ENCODE data around the gene HCRTR1.

HCRTR1 gene

DNA sequence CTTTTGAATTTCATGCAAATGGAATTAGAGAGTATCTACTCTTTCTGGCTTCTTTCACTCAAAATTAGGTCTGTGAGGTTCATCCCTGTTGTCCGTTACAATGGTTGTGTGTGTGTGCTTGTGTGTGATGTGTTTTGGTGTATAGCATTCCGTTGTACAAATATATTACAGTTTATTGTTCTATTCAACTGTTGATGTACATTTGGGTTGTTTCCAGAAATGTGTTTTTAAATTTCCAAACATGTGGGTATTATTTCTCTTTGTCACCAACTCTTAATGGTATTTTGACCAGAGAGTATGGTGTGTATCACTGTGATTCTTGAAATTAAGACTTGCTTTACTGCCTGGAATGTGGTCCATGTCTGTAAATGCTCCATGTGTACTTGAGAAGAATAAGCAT lies 16.8 kb upstream of the HCRTR1 start:
- no peak for DNase-seq

DNA sequence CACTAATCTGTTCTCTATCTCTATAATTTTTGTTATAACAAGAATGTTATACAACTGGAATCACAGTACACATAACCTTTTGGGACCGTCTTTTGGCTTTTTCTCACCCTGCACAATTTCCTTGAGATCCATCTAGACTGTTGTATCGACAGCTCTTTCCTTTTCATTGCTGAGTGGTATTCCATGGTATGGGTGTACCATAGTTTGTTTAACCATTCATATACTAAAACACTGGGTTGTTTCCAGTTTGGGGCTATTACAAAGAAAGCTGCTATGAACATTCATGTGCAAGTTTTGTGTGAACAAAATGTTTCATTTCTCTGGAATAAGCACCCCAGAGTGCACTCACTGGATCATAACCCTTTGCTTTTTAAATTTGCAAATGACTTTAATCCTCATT lies 15.4 kb upstream of the HCRTR1 start:
- no peak for DNase-seq

DNA sequence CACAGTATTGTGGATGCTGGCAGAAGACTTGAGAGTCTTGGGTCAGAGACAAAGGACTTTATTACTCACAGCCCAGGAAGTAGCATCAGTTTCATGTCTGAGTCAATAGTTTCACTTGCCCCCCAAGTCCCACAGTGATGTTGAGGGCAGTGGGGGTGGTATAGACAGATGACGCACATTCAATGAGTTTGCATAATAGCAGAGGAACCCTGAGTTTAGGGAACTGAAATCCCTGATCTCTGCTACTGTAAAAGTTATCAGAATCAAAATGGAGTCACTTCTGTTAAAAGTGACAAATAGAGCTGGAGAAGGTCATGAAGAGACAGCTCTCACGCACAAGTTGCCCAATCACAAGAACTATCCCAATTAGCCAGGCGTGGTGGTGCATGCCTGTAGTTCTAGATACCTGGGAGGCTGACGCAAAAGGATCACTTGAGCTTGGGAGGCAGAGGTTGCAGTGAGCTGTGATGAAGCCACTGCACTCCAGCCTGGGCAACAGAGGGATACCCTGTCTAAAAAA lies 11.5 kb upstream of the HCRTR1 start:
- DNase-seq: no peak

DNA sequence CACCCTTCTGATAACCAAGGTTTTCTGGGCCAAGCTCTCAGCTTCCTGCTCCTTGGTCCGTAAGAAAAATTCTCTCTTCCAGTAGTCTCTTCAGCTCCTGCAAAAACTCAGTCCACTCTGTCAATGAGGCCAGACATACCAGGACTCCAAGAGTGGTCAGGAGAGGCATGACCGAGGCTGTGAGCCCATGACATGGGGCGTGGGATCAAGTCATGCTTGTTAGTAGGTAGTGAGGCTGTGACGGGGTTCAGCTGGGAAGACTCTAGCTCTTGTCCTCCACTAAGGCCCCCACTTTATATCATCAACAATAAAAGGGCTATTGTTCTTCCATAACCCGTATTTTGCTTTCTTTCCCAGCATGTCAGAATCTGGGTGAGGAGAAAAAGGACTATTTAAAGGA lies 10.1 kb upstream of the HCRTR1 start:
- no peak for DNase-seq

DNA sequence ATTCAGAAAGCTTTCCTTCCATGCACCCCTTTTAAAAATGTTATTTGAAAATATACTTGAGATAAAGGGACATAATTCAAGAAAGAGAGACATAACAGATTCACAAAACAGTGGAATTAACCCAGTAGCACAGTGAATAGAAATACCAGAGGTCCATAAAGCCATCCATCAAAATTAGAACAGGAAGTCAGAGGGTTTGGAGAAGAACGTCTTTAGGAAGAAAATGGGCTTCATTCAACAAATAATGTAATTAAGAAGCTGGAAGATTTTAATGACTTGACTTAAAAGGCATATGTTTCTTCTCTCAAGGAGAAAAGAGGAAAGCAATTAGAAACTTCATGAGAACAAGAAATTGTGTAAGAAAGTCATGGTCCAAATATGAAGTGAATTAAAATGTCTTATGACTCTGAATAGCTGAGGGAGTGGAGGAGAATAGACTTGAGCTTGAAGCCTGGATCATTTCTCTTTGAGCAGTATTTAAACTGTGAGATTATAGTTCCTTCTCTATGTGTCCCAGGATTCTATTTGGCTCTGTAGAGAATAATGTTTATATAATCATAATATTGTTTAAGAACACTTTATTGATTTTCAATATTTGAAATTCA lies 7.9 kb upstream of the HCRTR1 start:
- DNase-seq: no peak

DNA sequence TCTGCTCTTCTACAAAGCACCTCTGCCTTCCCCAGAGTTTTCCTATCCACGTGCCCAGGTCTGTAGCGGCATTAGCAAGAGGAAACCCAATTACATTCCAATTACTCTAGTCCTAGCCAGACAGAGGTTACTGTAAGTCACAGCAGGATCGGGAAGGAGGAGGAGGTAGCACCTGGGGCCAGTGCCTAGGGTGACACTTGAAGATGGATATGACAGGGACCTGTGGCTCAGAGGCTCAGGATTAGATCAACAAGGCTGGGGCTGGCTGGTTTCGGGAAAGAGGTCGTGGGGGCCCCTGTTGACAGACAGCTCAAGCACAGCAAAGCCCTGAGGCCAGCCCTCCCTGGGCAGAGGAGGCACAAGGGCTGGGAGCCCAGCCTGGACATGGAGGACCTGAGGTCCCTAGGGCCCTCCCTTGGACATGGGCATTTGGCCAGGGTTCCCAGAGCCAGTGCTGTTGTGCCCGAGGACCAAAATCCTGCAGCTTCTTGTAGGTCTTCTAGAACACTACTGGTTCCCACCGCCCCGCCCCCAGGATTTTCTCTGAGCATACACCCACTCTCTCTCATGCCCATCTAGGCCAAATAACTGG lies 3.0 kb upstream of the HCRTR1 start:
- DNase-seq: no peak

DNA sequence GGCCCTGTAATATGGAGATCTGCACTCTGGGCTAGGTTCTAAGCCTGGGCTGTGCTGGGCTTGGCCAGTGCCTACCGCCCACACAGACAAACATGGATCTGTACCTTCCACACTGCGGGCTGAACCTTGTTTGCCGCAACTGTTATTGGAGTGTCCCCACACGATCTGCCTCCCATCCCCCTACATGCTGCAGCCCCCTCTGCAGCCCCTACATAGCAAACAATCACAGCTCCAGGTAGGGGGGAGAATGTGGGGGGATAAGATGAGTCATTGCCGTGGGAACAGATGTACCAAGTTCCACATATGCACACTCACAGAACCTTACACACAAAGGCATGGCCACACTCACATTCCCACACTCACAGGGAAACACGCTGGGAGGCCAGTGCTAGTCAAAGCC lies 2.1 kb upstream of the HCRTR1 start:
- DNase-seq: no peak

DNA sequence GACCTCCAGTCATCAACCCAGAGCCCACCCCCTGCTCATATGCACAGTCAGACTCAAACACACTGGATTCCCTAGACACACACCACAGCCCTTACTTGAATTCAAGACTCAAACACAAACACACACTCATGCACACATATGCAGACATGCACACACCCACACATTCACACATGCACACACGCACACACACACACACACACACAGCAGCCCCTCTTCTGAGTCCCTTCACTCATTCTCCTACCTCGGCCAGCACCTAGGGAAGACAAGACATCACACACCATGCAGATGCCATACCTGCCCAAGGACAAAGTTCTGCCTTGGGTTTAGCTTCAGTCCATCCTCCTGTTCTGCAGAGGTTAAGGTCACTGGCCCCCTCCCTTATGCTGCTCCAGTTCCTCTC lies 1.6 kb upstream of the HCRTR1 start:
- no peak for DNase-seq

DNA sequence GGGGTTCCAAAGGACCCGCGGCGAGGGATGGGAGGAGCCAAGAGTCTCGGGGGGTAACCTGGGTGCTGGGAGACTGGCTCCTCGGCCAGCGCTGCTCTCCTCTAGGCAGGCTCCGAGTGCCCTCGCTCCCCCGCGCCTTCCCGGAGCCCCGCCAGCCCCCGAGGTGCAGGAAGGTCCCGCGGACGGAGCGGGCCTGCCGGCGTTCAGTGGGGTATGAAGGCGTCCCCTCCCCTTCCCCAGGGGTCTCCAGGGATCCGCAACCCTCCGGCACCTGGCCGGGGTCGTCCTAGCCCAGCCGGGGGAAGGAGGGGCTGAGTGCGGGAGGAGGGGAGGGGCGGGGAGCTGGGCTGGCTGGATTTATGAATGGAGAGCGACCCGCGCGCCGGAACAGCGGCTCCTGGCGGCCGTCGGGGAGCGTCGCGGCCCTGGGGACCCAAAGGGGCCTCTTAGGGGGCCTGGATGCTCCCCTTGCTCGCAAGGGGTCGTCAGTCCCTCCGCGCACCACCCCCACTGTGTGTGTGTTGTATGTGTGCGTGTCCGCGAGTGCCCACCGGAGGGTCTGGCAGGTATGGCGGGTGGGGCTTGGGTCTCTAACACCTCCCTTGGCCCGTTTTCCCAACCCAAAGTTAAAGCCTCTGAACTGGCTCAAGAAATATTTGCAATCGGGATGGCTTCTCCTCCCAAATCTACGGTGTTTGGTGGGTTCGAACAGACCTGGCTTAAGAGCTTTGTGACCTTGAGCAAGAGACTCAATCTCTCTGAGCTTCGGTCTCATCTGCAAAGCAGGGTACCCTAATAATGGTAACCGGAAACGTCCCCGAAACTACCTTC lies 642 bp downstream of the HCRTR1 start:
- peak; percentile 52 for DNase-seq

DNA sequence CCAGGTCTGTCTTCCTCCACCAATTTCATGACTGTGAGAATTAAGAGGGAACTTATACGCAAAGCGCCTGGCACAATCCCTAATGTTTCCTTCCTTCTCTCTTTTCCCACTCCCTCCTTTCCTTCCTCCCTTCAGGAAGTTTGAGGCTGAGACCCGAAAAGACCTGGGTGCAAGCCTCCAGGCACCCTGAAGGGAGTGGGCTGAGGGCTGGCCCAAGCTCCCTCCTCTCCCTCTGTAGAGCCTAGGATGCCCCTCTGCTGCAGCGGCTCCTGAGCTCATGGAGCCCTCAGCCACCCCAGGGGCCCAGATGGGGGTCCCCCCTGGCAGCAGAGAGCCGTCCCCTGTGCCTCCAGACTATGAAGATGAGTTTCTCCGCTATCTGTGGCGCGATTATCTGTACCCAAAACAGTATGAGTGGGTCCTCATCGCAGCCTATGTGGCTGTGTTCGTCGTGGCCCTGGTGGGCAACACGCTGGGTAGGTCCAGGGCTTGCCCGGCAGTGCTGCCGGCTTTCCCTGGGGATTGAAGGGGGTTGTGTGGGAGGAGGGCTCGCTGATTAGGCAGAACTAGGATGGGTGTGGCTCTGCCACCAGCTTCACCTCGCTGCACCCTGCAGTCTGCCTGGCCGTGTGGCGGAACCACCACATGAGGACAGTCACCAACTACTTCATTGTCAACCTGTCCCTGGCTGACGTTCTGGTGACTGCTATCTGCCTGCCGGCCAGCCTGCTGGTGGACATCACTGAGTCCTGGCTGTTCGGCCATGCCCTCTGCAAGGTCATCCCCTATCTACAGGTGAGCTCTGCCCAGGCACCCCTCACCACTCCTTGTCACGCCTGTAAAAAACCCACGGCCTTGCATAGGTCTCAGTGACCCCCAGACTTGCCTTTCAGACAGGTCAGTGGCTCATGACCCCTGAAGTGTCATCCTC lies 1.7 kb downstream of the HCRTR1 start:
- DNase-seq: no peak

DNA sequence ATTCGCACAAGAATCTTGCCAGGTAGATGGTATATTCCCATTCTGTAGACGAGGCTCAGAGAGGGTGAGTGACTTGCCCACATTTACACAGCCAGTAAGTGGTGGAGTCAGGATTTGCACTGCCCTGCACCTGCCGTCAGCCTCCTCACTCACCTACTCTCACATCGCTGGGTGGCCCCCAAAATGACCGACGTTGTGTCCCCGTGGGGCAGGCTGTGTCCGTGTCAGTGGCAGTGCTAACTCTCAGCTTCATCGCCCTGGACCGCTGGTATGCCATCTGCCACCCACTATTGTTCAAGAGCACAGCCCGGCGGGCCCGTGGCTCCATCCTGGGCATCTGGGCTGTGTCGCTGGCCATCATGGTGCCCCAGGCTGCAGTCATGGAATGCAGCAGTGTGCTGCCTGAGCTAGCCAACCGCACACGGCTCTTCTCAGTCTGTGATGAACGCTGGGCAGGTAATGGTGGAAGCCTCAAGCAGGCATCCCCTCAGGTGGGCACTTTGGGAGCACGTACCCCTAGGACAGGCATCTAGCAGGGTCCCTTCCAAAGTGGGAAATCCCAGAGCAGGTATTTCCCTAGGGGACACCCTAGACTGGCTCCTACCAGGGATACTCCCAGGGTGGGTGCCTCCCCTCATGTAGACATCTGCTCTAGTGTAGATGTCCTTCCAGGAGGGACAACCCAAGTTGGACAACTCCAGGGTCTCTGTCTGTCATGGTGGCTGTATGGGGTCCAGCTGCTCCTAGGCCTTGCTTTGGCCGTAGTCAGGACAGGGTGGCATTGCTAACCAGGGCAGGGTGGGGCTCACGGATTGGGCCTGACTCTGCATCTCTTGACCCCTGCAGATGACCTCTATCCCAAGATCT lies 3.4 kb downstream of the HCRTR1 start:
- no peak for DNase-seq

DNA sequence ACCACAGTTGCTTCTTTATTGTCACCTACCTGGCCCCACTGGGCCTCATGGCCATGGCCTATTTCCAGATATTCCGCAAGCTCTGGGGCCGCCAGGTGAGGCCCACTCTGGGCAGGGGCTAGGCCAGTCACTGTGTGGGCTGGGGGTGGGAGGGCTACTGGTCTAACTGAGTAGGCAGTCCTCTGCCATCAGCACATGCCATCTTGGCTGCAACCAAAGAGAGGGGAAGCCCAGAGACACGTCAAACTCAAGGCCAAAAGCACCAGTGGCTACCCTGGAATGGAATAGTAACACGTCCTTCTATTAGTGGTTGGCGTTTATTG lies 4.0 kb downstream of the HCRTR1 start:
- DNase-seq: no peak

DNA sequence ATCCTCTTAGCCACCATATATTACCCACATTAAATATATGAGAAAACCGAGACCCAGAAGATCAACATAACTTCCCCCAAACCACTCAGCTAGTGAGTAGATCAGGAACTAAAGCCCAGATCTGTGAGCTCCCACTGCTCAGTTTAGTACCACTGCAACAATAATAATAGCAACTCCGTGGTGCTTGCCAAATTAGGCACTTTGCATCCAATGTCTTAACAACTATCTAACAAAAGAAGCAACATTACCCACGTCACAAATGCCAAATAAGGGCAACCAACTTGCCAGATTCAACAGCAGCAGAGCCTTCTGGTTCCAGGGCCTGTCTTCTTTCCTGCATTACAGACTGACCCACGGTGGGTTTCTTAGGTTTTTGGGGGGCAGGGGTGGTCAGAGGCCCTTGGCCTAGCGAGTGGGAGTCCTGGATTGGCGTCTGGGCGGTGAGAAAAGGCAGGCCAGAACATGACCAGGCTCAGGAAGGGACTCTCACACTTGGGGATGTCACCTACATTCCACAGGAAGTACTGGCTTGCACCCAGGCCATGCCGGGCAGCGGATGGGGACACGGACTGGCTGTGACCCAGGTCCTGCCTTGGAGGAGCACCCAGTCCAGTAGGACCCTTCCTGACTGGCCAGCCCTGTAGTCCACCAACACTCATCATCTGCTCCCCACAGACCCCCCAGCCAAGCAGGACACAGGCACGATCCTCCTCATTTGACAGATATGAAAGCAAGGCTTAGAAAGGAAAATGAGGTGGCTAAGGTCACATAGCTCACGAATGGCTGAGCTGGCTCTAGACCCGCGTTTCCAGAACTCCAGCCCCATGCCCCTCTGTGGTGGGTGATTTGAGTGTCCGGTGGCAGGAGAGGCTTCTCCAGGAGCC lies 4.6 kb downstream of the HCRTR1 start:
- DNase-seq: no peak

DNA sequence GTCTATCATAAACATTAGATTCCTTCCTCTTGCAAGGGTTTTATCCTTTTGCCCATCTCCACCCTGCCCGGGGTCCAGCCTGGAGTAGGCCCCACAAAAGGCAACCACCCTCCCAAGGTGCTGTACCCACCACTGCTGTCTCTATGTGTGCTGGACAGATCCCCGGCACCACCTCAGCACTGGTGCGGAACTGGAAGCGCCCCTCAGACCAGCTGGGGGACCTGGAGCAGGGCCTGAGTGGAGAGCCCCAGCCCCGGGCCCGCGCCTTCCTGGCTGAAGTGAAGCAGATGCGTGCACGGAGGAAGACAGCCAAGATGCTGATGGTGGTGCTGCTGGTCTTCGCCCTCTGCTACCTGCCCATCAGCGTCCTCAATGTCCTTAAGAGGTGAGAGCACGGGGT lies 5.9 kb downstream of the HCRTR1 start:
- DNase-seq: no peak

DNA sequence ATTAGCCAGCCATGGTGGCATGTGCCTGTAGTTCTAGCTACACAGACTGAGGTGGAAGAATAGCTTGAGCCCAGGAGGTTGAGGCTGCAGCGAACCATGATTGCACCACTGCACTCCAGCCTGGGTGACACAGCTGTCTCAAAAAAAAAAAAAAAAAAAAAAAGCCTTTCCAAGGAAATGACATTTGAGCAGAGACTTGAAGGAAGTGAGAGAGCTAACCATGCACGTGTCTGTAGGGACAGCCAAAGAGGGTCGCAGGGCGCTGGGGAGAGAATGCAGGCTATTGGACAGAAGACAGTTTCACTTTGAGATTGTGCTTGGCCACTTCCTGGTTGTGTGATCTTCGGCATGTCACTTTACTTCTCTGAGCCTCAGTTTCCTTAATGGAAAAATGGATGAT lies 6.8 kb downstream of the HCRTR1 start:
- peak; percentile 16 for DNase-seq

DNA sequence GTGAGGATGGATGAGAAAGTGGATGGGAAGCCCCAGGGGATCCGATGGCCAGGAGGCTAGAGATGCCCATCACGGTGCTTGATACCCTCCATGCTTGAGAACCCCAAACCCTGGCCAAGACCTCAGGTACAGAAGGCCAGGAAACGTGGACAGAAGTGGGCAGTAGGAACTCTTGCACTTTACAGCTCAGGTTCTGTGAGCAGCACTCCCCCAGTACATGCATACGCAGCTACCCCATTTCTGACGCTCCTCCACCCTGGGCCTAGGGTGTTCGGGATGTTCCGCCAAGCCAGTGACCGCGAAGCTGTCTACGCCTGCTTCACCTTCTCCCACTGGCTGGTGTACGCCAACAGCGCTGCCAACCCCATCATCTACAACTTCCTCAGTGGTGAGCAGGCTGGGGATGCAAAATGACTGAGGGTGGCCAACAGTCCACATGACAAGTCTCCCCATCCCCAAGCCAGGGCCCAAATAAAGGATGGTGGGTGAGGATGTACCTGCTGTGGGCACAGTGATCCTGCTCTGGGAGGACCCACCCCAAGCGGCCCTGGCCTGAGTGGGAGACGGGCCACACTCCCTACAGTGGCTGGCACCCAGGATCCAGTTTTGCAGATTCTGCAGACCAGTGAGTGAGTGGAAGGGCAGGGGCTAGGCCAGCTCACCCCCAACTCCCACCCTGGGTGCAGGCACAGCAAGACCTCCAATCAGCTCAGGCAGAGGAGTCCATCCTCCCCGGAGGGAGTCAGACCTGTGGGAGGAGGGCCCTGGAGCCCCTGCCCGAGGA lies 7.4 kb downstream of the HCRTR1 start:
- DNase-seq: no peak

DNA sequence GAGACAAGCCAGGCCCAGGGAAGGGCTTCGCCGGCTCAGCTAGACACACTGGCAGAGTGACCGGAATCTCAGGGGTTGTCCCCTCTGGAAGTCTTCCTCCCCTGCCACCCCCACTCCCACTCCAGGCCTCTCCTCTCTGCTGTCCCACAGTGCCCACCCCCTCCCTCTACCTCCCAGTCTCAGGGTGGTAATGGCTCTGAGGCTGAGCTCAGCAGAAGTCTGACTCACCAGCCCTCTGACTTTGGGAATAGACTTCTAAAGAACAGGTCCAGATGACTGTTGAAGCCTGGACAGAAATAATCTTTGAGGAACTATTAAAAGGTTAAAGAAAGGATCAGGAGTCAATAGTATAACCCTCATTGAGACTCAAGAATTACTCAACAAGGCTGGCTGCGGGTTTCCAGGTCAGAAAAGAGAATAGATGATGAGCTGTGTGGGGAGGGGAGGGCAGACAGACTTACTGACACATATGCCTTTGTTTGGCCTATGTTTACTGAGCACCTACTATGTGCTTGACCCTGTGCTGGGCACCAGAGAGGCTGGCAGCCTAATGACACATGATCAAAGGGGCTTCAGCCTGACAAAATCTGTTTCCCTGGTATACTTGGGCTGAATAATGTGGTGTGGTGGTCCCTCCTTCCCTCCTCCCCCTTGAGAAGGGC lies 8.2 kb downstream of the HCRTR1 start:
- DNase-seq: no peak

DNA sequence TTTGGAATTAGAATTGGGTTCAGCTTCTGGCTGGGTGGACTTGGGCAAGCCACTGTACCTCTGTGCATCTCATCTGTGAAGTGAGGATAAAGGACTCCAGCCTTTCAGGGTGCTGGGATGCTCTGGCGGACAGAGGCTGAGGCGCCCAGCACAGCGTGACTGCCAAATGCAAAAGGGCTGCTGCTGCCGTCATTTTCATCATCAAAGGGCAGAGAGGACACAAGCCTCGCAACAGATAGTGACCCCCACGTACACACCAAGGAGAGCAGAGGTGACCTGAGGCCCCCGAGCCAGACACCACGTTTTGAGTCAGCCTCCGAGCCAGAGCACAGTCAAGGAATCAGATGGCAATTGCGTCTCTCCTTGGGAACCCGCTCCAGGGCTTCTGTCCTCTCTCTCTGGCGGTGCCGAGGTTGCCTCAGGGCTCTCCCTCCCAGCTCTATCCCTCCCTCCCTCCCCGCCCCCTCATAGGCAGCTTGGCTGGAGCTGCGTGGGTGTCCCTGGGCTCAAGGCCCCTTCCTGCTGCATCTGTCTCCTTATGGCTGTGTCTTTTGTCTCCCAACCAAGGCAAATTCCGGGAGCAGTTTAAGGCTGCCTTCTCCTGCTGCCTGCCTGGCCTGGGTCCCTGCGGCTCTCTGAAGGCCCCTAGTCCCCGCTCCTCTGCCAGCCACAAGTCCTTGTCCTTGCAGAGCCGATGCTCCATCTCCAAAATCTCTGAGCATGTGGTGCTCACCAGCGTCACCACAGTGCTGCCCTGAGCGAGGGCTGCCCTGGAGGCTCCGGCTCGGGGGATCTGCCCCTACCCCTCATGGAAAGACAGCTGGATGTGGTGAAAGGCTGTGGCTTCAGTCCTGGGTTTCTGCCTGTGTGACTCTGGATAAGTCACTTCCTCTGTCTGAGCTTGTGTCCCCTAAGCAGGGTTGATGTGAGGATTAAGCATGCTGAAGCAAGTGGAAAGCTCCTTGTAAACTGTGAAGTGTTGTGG lies 9.0 kb downstream of the HCRTR1 start:
- no peak for DNase-seq
